HEK293 (cell line): ENCODE results near the gene IL17REL.

ENCODE experiments used
- KLF16 ChIP-seq: fragments of 450-650 bp; formaldehyde crosslinking; IDR thresholded peaks from 2 replicates; pipeline ENCODE4 v1.5.1; 2017; ENCODE audit warnings: missing biosample characterization, missing genetic modification characterization
- ZBTB17 ChIP-seq: fragments of 450-650 bp; formaldehyde crosslinking; IDR thresholded peaks from 2 replicates; pipeline ENCODE4 v1.5.1; 2016; ENCODE audit warnings: missing biosample characterization, missing genetic modification characterization
- ZNF202 ChIP-seq: fragments of 450-650 bp; formaldehyde crosslinking; IDR thresholded peaks from 2 replicates; pipeline ENCODE4 v1.5.1; 2016; ENCODE audit warnings: missing biosample characterization, missing genetic modification characterization, borderline replicate concordance
- ZNF274 ChIP-seq, 2 experiments: fragments of 200-500 bp in 1 of 2; fragments of 450-650 bp in 1 of 2; sonication (Bioruptor generic) in 1 of 2; formaldehyde crosslinking in 1 of 2; IDR thresholded peaks; 2 replicates each; pipeline versions ENCODE4 v1.5.1 to v1.6.1; 2014 to 2016; ENCODE audit warnings: borderline replicate concordance in 1 of 2, inconsistent platforms in 1 of 2, low read length in 1 of 2, missing biosample characterization in 1 of 2, missing genetic modification characterization in 1 of 2
- ZNF558 ChIP-seq: fragments of 450-650 bp; formaldehyde crosslinking; IDR thresholded peaks from 2 replicates; pipeline ENCODE4 v1.5.1; 2016; ENCODE audit warnings: missing biosample characterization, missing genetic modification characterization
- ZNF621 ChIP-seq: fragments of 450-650 bp; formaldehyde crosslinking; IDR thresholded peaks from 2 replicates; pipeline ENCODE4 v1.5.1; 2017; ENCODE audit warnings: missing biosample characterization, missing genetic modification characterization
- ZNF791 ChIP-seq: fragments of 450-650 bp; formaldehyde crosslinking; IDR thresholded peaks from 2 replicates; pipeline ENCODE4 v1.5.1; 2016; ENCODE audit warnings: missing biosample characterization, missing genetic modification characterization
- ZSCAN23 ChIP-seq: fragments of 450-650 bp; formaldehyde crosslinking; IDR thresholded peaks from 2 replicates; pipeline ENCODE4 v1.5.1; 2016; ENCODE audit warnings: missing biosample characterization, missing genetic modification characterization
- TF ChIP-seq, protein P1 (sequence below): fragments of 450-650 bp; formaldehyde crosslinking; IDR thresholded peaks from 2 replicates; pipeline ENCODE4 v1.5.1; 2016; ENCODE audit warnings: missing biosample characterization, missing genetic modification characterization
- TF ChIP-seq, protein P2 (sequence below): fragments of 450-650 bp; formaldehyde crosslinking; IDR thresholded peaks from 2 replicates; pipeline ENCODE4 v1.5.1; 2016; ENCODE audit warnings: missing biosample characterization, missing genetic modification characterization
- TF ChIP-seq, protein P3 (sequence below): fragments of 450-650 bp; formaldehyde crosslinking; IDR thresholded peaks from 2 replicates; pipeline ENCODE4 v1.5.1; 2016; ENCODE audit warnings: missing biosample characterization, missing genetic modification characterization
- TF ChIP-seq, protein P4 (sequence below): fragments of 450-650 bp; formaldehyde crosslinking; IDR thresholded peaks from 2 replicates; pipeline ENCODE4 v1.5.1; 2016; ENCODE audit warnings: missing biosample characterization, missing genetic modification characterization, borderline replicate concordance
- TF ChIP-seq, protein P5 (sequence below): fragments of 450-650 bp; formaldehyde crosslinking; conservative IDR thresholded peaks from 2 replicates; pipeline ENCODE4 v1.5.1; 2016; ENCODE audit warnings: low read depth, missing biosample characterization, missing genetic modification characterization

DNA sequence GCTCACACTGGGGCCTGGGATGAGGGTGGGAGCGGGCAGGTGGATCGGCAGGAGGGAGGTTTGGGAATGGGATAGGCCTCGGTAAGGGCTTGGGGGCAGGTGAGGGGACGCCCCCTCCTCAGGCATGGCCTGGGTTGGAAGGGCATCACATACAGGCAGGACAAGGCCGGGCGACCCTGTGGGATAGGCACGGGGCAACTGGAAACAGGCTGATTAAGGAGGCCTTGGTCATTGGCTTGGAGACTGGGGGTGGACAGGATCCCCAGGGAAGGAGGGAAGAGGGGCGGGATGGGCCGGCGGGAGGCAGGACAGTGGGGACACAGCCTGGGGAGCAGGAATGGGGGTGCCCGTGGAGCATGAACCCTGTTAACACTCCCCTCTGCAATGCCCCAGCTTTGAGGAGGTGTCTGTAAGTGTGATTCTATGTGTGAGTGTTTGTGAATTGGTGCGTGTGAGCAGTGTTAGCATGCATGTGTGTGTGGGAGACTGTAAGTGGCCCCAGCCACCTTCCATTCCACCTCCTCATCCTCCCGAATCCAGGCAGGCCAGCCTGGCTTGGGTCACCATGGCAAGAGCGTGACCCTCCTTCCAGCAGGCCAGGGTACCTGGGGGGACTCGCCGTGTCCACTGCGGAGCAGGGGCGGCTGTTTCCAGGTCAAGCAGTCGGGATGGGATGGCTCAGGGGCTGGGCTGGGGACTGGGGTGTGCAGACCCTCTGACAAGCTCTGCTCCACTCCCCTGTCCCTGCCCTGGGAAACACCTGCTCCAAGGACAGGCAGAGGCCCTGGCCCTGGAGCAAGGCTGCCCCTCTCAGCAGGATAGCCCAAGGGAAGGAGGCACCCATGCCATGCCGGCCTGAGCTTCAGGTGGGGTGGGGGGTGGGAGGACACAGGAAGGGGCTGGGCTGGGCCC is 55.4 kb downstream of the IL17REL start:
- TF ChIP-seq ZNF558, result no peak
- TF ChIP-seq ZNF202 (tag by site-specific recombination), result no peak
- TF ChIP-seq, protein P1, sequence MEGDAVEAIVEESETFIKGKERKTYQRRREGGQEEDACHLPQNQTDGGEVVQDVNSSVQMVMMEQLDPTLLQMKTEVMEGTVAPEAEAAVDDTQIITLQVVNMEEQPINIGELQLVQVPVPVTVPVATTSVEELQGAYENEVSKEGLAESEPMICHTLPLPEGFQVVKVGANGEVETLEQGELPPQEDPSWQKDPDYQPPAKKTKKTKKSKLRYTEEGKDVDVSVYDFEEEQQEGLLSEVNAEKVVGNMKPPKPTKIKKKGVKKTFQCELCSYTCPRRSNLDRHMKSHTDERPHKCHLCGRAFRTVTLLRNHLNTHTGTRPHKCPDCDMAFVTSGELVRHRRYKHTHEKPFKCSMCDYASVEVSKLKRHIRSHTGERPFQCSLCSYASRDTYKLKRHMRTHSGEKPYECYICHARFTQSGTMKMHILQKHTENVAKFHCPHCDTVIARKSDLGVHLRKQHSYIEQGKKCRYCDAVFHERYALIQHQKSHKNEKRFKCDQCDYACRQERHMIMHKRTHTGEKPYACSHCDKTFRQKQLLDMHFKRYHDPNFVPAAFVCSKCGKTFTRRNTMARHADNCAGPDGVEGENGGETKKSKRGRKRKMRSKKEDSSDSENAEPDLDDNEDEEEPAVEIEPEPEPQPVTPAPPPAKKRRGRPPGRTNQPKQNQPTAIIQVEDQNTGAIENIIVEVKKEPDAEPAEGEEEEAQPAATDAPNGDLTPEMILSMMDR (tag by site-specific recombination), result no peak
- TF ChIP-seq ZNF274 (IDR thresholded peaks at IDR 0.05; ENCODE audit: low read length), result no peak
- TF ChIP-seq ZNF274 (tag by site-specific recombination; IDR thresholded peaks at IDR 0.05; ENCODE audit: borderline replicate concordance), result no peak
- TF ChIP-seq, protein P2, sequence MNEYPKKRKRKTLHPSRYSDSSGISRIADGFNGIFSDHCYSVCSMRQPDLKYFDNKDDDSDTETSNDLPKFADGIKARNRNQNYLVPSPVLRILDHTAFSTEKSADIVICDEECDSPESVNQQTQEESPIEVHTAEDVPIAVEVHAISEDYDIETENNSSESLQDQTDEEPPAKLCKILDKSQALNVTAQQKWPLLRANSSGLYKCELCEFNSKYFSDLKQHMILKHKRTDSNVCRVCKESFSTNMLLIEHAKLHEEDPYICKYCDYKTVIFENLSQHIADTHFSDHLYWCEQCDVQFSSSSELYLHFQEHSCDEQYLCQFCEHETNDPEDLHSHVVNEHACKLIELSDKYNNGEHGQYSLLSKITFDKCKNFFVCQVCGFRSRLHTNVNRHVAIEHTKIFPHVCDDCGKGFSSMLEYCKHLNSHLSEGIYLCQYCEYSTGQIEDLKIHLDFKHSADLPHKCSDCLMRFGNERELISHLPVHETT (tag by site-specific recombination), result no peak
- TF ChIP-seq, protein P3, sequence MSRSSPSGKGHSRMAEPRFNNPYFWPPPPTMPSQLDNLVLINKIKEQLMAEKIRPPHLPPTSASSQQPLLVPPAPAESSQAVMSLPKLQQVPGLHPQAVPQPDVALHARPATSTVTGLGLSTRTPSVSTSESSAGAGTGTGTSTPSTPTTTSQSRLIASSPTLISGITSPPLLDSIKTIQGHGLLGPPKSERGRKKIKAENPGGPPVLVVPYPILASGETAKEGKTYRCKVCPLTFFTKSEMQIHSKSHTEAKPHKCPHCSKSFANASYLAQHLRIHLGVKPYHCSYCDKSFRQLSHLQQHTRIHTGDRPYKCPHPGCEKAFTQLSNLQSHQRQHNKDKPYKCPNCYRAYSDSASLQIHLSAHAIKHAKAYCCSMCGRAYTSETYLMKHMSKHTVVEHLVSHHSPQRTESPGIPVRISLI (tag by site-specific recombination), result no peak
- no peak for TF ChIP-seq KLF16 (tag by site-specific recombination)
- no peak for TF ChIP-seq ZNF791 (tag by site-specific recombination)
- TF ChIP-seq ZBTB17, result no peak
- TF ChIP-seq, protein P4, sequence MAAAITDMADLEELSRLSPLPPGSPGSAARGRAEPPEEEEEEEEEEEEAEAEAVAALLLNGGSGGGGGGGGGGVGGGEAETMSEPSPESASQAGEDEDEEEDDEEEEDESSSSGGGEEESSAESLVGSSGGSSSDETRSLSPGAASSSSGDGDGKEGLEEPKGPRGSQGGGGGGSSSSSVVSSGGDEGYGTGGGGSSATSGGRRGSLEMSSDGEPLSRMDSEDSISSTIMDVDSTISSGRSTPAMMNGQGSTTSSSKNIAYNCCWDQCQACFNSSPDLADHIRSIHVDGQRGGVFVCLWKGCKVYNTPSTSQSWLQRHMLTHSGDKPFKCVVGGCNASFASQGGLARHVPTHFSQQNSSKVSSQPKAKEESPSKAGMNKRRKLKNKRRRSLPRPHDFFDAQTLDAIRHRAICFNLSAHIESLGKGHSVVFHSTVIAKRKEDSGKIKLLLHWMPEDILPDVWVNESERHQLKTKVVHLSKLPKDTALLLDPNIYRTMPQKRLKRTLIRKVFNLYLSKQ, result no peak
- TF ChIP-seq ZNF621 (tag by site-specific recombination), result no peak
- TF ChIP-seq, protein P5, sequence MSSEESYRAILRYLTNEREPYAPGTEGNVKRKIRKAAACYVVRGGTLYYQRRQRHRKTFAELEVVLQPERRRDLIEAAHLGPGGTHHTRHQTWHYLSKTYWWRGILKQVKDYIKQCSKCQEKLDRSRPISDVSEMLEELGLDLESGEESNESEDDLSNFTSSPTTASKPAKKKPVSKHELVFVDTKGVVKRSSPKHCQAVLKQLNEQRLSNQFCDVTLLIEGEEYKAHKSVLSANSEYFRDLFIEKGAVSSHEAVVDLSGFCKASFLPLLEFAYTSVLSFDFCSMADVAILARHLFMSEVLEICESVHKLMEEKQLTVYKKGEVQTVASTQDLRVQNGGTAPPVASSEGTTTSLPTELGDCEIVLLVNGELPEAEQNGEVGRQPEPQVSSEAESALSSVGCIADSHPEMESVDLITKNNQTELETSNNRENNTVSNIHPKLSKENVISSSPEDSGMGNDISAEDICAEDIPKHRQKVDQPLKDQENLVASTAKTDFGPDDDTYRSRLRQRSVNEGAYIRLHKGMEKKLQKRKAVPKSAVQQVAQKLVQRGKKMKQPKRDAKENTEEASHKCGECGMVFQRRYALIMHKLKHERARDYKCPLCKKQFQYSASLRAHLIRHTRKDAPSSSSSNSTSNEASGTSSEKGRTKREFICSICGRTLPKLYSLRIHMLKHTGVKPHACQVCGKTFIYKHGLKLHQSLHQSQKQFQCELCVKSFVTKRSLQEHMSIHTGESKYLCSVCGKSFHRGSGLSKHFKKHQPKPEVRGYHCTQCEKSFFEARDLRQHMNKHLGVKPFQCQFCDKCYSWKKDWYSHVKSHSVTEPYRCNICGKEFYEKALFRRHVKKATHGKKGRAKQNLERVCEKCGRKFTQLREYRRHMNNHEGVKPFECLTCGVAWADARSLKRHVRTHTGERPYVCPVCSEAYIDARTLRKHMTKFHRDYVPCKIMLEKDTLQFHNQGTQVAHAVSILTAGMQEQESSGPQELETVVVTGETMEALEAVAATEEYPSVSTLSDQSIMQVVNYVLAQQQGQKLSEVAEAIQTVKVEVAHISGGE (tag by site-specific recombination), result no peak
- TF ChIP-seq ZSCAN23 (tag by site-specific recombination), result no peak
